NCI-H510A treated with DMSO at 0.1 percent for 48 hours (cell line): ENCODE results near the gene CTRL.
A peak's percentile ranks its signal among the peaks of the same experiment; 100 is the strongest.
"Not testable (repeated sequence)": the region's sequence is repeated elsewhere in the genome, so short reads cannot be mapped to it uniquely, and the experiment has no call there.

Experiments used
- DNase-seq: peaks from one replicate; lab custom pipeline; 2025; lab: John Stamatoyannopoulos, UW

CTRL gene

GRCh38 chr16:67931712-67932461, at the start of gene CTRL:
Gene CTRL (minus strand): TSS chr16:67931862. CDS start chr16:67931852, 10 bp downstream.
- no peak for DNase-seq

GRCh38 chr16:67979955-67980678, 48.5 kb upstream of the CTRL start, which contains the start of gene DPEP3:
Gene DPEP3 (minus strand): TSS chr16:67980499. CDS start chr16:67980380, 119 bp downstream.
- DNase-seq = no peak

GRCh38 chr16:67977469-67978227, 46.0 kb upstream of the CTRL start:
- no peak for DNase-seq

GRCh38 chr16:67977005-67977404, 45.3 kb upstream of the CTRL start:
- DNase-seq = no peak

GRCh38 chr16:67976205-67976604, 44.5 kb upstream of the CTRL start:
- DNase-seq = no peak

- no peak for DNase-seq
These were observed 43.9 kb upstream of the CTRL start for GRCh38 chr16:67975321-67976105.

GRCh38 chr16:67972285-67972684, 40.6 kb upstream of the CTRL start:
- DNase-seq = not testable (repeated sequence)

- no peak for DNase-seq
These were observed 39.4 kb upstream of the CTRL start for GRCh38 chr16:67971111-67971510.

GRCh38 chr16:67969254-67970039, 37.8 kb upstream of the CTRL start:
- DNase-seq = no peak

- no peak for DNase-seq
These were observed 37.0 kb upstream of the CTRL start, which contains the start of gene SLC12A4 for GRCh38 chr16:67968400-67969253. Gene SLC12A4 (minus strand): TSS chr16:67968637. CDS start chr16:67968553, 84 bp downstream.

- DNase-seq = no peak
These were observed 36.3 kb upstream of the CTRL start for GRCh38 chr16:67967958-67968399.

- peak; percentile 21 for DNase-seq
These were observed 35.7 kb upstream of the CTRL start for GRCh38 chr16:67967183-67967957.

GRCh38 chr16:67966549-67967182, 35.0 kb upstream of the CTRL start:
- DNase-seq = no peak

GRCh38 chr16:67965668-67966548, 34.2 kb upstream of the CTRL start:
- no peak for DNase-seq

GRCh38 chr16:67964477-67965131, 32.9 kb upstream of the CTRL start:
- DNase-seq = no peak

GRCh38 chr16:67963662-67964321, 32.1 kb upstream of the CTRL start:
- DNase-seq = no peak
